ENCODE data around the gene KCTD3.

The KCTD3 gene

GRCh38 chr1:215606036-215606435 lies 38.9 kb downstream of the KCTD3 start:
- DNase-seq (ENCODE audit: low read depth in 2 of 2), result no peak

- DNase-seq (ENCODE audit: low read depth in 2 of 2), result no peak
Observed at GRCh38 chr1:215606564-215607168, 39.6 kb downstream of the KCTD3 start.

- no peak for DNase-seq (ENCODE audit: low read depth in 2 of 2)
Observed at GRCh38 chr1:215607412-215607811, 40.3 kb downstream of the KCTD3 start.

- DNase-seq (ENCODE audit: low read depth in 2 of 2), result no peak
Observed at GRCh38 chr1:215608646-215609045, 41.5 kb downstream of the KCTD3 start.

- no peak for DNase-seq (ENCODE audit: low read depth in 2 of 2)
Observed at GRCh38 chr1:215612391-215612790, 45.3 kb downstream of the KCTD3 start.

GRCh38 chr1:215617979-215618378 lies 50.9 kb downstream of the KCTD3 start:
- DNase-seq (ENCODE audit: low read depth in 2 of 2), result no peak

- no peak for DNase-seq (ENCODE audit: low read depth in 2 of 2)
Observed at GRCh38 chr1:215623162-215623561, 56.1 kb downstream of the KCTD3 start.

GRCh38 chr1:215625949-215626348 lies 58.8 kb downstream of the KCTD3 start:
- DNase-seq (ENCODE audit: low read depth in 2 of 2), result no peak

GRCh38 chr1:215631040-215631439 lies 63.9 kb downstream of the KCTD3 start:
- DNase-seq (ENCODE audit: low read depth in 2 of 2), result no peak

- DNase-seq (ENCODE audit: low read depth in 2 of 2), result no peak
Observed at GRCh38 chr1:215631489-215631888, 64.4 kb downstream of the KCTD3 start.

GRCh38 chr1:215635827-215636226 lies 68.7 kb downstream of the KCTD3 start:
- no peak for DNase-seq (ENCODE audit: low read depth in 2 of 2)

- DNase-seq (ENCODE audit: low read depth in 2 of 2), result no peak
Observed at GRCh38 chr1:215636258-215636965, 69.3 kb downstream of the KCTD3 start.

- no peak for DNase-seq (ENCODE audit: low read depth in 2 of 2)
Observed at GRCh38 chr1:215637041-215637573, 70.0 kb downstream of the KCTD3 start.

GRCh38 chr1:215640429-215641148 lies 73.5 kb downstream of the KCTD3 start:
- DNase-seq (ENCODE audit: low read depth in 2 of 2), result no peak

- no peak for DNase-seq (ENCODE audit: low read depth in 2 of 2)
Observed at GRCh38 chr1:215643592-215644321, 76.7 kb downstream of the KCTD3 start.

GRCh38 chr1:215645182-215645581 lies 78.1 kb downstream of the KCTD3 start:
- no peak for DNase-seq (ENCODE audit: low read depth in 2 of 2)

- no peak for DNase-seq (ENCODE audit: low read depth in 2 of 2)
Observed at GRCh38 chr1:215645861-215646260, 78.8 kb downstream of the KCTD3 start.

GRCh38 chr1:215647738-215648137 lies 80.6 kb downstream of the KCTD3 start:
- DNase-seq (ENCODE audit: low read depth in 2 of 2), result no peak

- DNase-seq (ENCODE audit: low read depth in 2 of 2), result no peak
Observed at GRCh38 chr1:215648957-215649356, 81.9 kb downstream of the KCTD3 start.

- no peak for DNase-seq (ENCODE audit: low read depth in 2 of 2)
Observed at GRCh38 chr1:215650446-215651149, 83.5 kb downstream of the KCTD3 start.

GRCh38 chr1:215651867-215652266 lies 84.8 kb downstream of the KCTD3 start:
- DNase-seq (ENCODE audit: low read depth in 2 of 2), result no peak

All from stimulated activated CD8-positive, alpha-beta memory T cell treated with anti-CD3 and anti-CD28 coated beads, Interleukin-7, amount 100 ng/mL, for 4 hours (primary cell).